Measurements from ENCODE around the gene PHF5A. TPM values are rescaled to one million over a fixed set of nuclear protein-coding genes. Genes with fewer than 3 reads are reported as not detected.
"Not testable (repeated sequence)": the region's sequence is repeated elsewhere in the genome, so short reads cannot be mapped to it uniquely, and the experiment has no call there.

PHF5A gene
- total RNA-seq, 1 experiment from 2014 or later = 62.9 TPM

GRCh38 chr22:41461901-41462300 is 6.6 kb downstream of the PHF5A start:
- BruUV-seq (replicated peaks) = no TSS peak
- intact Hi-C loops (cut with micrococcal nuclease; ENCODE audit: unreplicated experiment) = no loop called here
- Histone ChIP-seq H3K9me2 (ENCODE audit: insufficient read depth) (no peaks in the 10 kb centered on the region), H3K4me2 (no peak overlapping the region), H3K4me1 (replicated peaks; ENCODE audit: insufficient read depth) (no peaks in the 10 kb centered on the region; the same call in 1 of the 2 replicates), H3K4me3 (no peak overlapping the region), H2AFZ (no peak overlapping the region), H3K36me3 (ENCODE audit: low read depth) (peaks cover 44% of the 10 kb centered on the region), H3F3A (ENCODE audit: insufficient read depth, low read depth) (peaks cover 43% of the 10 kb centered on the region; the same call in 1 of the 2 replicates), H3K79me2 (ENCODE audit: low read depth) (peaks cover 28% of the 10 kb centered on the region), H3K27ac (no peak overlapping the region), H3K9me3 (ENCODE audit: insufficient read depth, low read depth) (no peaks in the 10 kb centered on the region), H3K27me3 (ENCODE audit: insufficient read depth, low read depth) (no peaks in the 10 kb centered on the region), H4K20me1 (ENCODE audit: insufficient read depth) (0 out of 2 replicates have a peak, but pooled peaks cover 11% of the 10 kb centered on the region)
- ChIA-PET POLR2A (ENCODE audit: unreplicated experiment) (interaction anchor here (0.8 kb wide), 1 partner anchor 351 kb away, joined by 16 read pairs; no protein-coding TSS in a partner anchor), CTCF (interaction anchor here (0.6 kb wide), 2 partner anchors 173 to 562 kb away, joined by 5 to 11 read pairs; no protein-coding TSS in a partner anchor)
- DNase-seq = no peak
- TF ChIP-seq CTCF (conservative IDR thresholded peaks at IDR 0.05) (no peak), EZH2 (IDR thresholded peaks at IDR 0.05; ENCODE audit: low read depth) (no peak)

GRCh38 chr22:41460071-41460470 is 8.4 kb downstream of the PHF5A start:
- H2AFZ ChIP-seq; intact Hi-C loops (cut with micrococcal nuclease; ENCODE audit: unreplicated experiment); H3K4me1 ChIP-seq (replicated peaks; ENCODE audit: insufficient read depth); POLR2A ChIA-PET (ENCODE audit: unreplicated experiment); H3K9me3 ChIP-seq (ENCODE audit: insufficient read depth, low read depth); H3K4me2 ChIP-seq; H3K27me3 ChIP-seq (ENCODE audit: insufficient read depth, low read depth); H3K9me2 ChIP-seq (ENCODE audit: insufficient read depth); BruUV-seq (replicated peaks); H3K4me3 ChIP-seq; H3K27ac ChIP-seq; DNase-seq: not testable (repeated sequence)
- H3K79me2 ChIP-seq (ENCODE audit: low read depth) = peaks cover 12% of the 10 kb centered on the region
- H3K36me3 ChIP-seq (ENCODE audit: low read depth) = peaks cover 33% of the 10 kb centered on the region
- H4K20me1 ChIP-seq (ENCODE audit: insufficient read depth) = 0 out of 2 replicates have a peak, but pooled peaks cover 11% of the 10 kb centered on the region
- CTCF ChIA-PET = interaction anchor here (0.7 kb wide), 1 partner anchor 21 kb away, joined by 3 read pairs; no protein-coding TSS in a partner anchor
- H3F3A ChIP-seq (ENCODE audit: insufficient read depth, low read depth) = peaks cover 49% of the 10 kb centered on the region; the same call in 1 of the 2 replicates

- CTCF ChIA-PET = no interaction called here
- H3K79me2 ChIP-seq (ENCODE audit: low read depth) = peaks cover 6% of the 10 kb centered on the region; the same call in 1 of the 2 replicates
- no peak overlapping the region for H2AFZ ChIP-seq
- peaks cover 49% of the 10 kb centered on the region for H3F3A ChIP-seq (ENCODE audit: insufficient read depth, low read depth)
- no peak overlapping the region for H3K4me2 ChIP-seq
- intact Hi-C loops (cut with micrococcal nuclease; ENCODE audit: unreplicated experiment) = no loop called here
- no peak for DNase-seq
- no peaks in the 10 kb centered on the region for H3K9me3 ChIP-seq (ENCODE audit: insufficient read depth, low read depth)
- no peaks in the 10 kb centered on the region for H3K9me2 ChIP-seq (ENCODE audit: insufficient read depth)
- no peaks in the 10 kb centered on the region for H3K4me1 ChIP-seq (replicated peaks; ENCODE audit: insufficient read depth)
- no peak overlapping the region for H3K4me3 ChIP-seq
- POLR2A ChIA-PET (ENCODE audit: unreplicated experiment) = no interaction called here
- BruUV-seq (replicated peaks) = no TSS peak
- 0 out of 2 replicates have a peak, but pooled peaks cover 11% of the 10 kb centered on the region for H4K20me1 ChIP-seq (ENCODE audit: insufficient read depth)
- no peak overlapping the region for H3K27ac ChIP-seq
- peaks cover 28% of the 10 kb centered on the region for H3K36me3 ChIP-seq (ENCODE audit: low read depth)
- no peaks in the 10 kb centered on the region for H3K27me3 ChIP-seq (ENCODE audit: insufficient read depth, low read depth)
- TF ChIP-seq EZH2 (IDR thresholded peaks at IDR 0.05; ENCODE audit: low read depth) (no peak), CTCF (conservative IDR thresholded peaks at IDR 0.05) (no peak)
These were observed 9.1 kb downstream of the PHF5A start for GRCh38 chr22:41459431-41459830.

Measured in PC-9 (cell line).